ENCODE data around the gene GPBP1L1.

The GPBP1L1 gene

GRCh38 chr1:45687754-45688740, 1.7 kb upstream of the GPBP1L1 start, which contains the start of gene TMEM69:
Gene TMEM69, plus strand, starts transcription at chr1:45688181. Its CDS starts 2,888 bp downstream, at chr1:45691069.
- TF ChIP-seq CTCF (IDR thresholded peaks at IDR 0.05; ENCODE audit: borderline replicate concordance, control extremely low read depth, extremely low read depth, insufficient read depth, missing control alignments), result no peak
- in situ Hi-C loops (cut with MboI; ENCODE audit: low sequenced_read_pairs, unreplicated experiment), result no loop called here

GRCh38 chr1:45687014-45687753, 851 bp upstream of the GPBP1L1 start:
- in situ Hi-C loops (cut with MboI; ENCODE audit: low sequenced_read_pairs, unreplicated experiment), result no loop called here
- peak; percentile 93 for DNase-seq (ENCODE audit: low spot score)
- TF ChIP-seq CTCF (IDR thresholded peaks at IDR 0.05; ENCODE audit: borderline replicate concordance, control extremely low read depth, extremely low read depth, insufficient read depth, missing control alignments), result no peak

More at GRCh38 chr1:45687754-45688740, 1.7 kb upstream of the GPBP1L1 start, which contains the start of gene TMEM69:
- peak; percentile 79 for DNase-seq (ENCODE audit: low spot score)

GRCh38 chr1:45686015-45686287, 382 bp downstream of the GPBP1L1 start:
- TF ChIP-seq CTCF (IDR thresholded peaks at IDR 0.05; ENCODE audit: borderline replicate concordance, control extremely low read depth, extremely low read depth, insufficient read depth, missing control alignments), result no peak
- peak; percentile 40 for DNase-seq (ENCODE audit: low spot score)
- in situ Hi-C loops (cut with MboI; ENCODE audit: low sequenced_read_pairs, unreplicated experiment), result no loop called here

- no peak for DNase-seq (ENCODE audit: low spot score)
- in situ Hi-C loops (cut with MboI; ENCODE audit: low sequenced_read_pairs, unreplicated experiment), result no loop called here
- TF ChIP-seq CTCF (IDR thresholded peaks at IDR 0.05; ENCODE audit: borderline replicate concordance, control extremely low read depth, extremely low read depth, insufficient read depth, missing control alignments), result no peak
These were observed 872 bp downstream of the GPBP1L1 start for GRCh38 chr1:45685308-45686014.

GRCh38 chr1:45684402-45684801, 1.9 kb downstream of the GPBP1L1 start:
- DNase-seq (ENCODE audit: low spot score), result no peak
- in situ Hi-C loops (cut with MboI; ENCODE audit: low sequenced_read_pairs, unreplicated experiment), result no loop called here
- no peak for TF ChIP-seq CTCF (IDR thresholded peaks at IDR 0.05; ENCODE audit: borderline replicate concordance, control extremely low read depth, extremely low read depth, insufficient read depth, missing control alignments)

GRCh38 chr1:45682942-45683341, 3.4 kb downstream of the GPBP1L1 start:
- in situ Hi-C loops (cut with MboI; ENCODE audit: low sequenced_read_pairs, unreplicated experiment), result no loop called here
- no peak for TF ChIP-seq CTCF (IDR thresholded peaks at IDR 0.05; ENCODE audit: borderline replicate concordance, control extremely low read depth, extremely low read depth, insufficient read depth, missing control alignments)
- no peak for DNase-seq (ENCODE audit: low spot score)

Measured in GM13976 (cell line).